DOHH2 (cell line): ENCODE data around the gene KIF16B.

Experiments used
- H3F3A ChIP-seq: fragments of 200-600 bp; sonication (generic), shearing (Covaris generic); 2 replicates; pipeline ENCODE4 v1.6.0; 2016; ENCODE audit warnings: antibody characterized with exemption, mild to moderate bottlenecking; ENCODE audit not compliant: control insufficient read depth, insufficient read depth
- H3K27ac ChIP-seq: fragments of 200-600 bp; sonication (generic); 2 replicates; pipeline ENCODE4 v1.5.1; 2014; ENCODE audit warnings: low read depth, mild to moderate bottlenecking, low read length, moderate library complexity
- H3K27me3 ChIP-seq: fragments of 200-600 bp; sonication (generic); 2 replicates; pipeline ENCODE4 v1.6.1; 2014; ENCODE audit warnings: mild to moderate bottlenecking, low read length, mixed read lengths; ENCODE audit not compliant: control insufficient read depth
- H3K36me3 ChIP-seq: fragments of 200-600 bp; sonication (generic); 2 replicates; pipeline ENCODE4 v1.6.1; 2014; ENCODE audit warnings: mild to moderate bottlenecking, low read length, moderate library complexity, mixed read lengths; ENCODE audit not compliant: control insufficient read depth
- H3K4me1 ChIP-seq: fragments of 200-600 bp; sonication (generic); 2 replicates; pipeline ENCODE4 v1.6.1; 2014; ENCODE audit warnings: mild to moderate bottlenecking, low read length, mixed read lengths; ENCODE audit not compliant: control insufficient read depth
- H3K4me2 ChIP-seq: fragments of 200-600 bp; sonication (generic); 2 replicates; pipeline ENCODE4 v1.6.0; 2014; ENCODE audit warnings: mild to moderate bottlenecking, low read length, moderate library complexity
- H3K4me3 ChIP-seq: fragments of 200-600 bp; sonication (generic); 2 replicates; pipeline ENCODE4 v1.5.1; 2014; ENCODE audit warnings: mild to moderate bottlenecking, low read length, mixed read lengths
- H3K79me2 ChIP-seq: fragments of 200-600 bp; sonication (generic); 2 replicates; pipeline ENCODE4 v1.6.1; 2014; ENCODE audit warnings: mild to moderate bottlenecking, low read length, mixed read lengths; ENCODE audit not compliant: control insufficient read depth
- H3K9me2 ChIP-seq: fragments of 200-600 bp; sonication (generic); replicated peaks from 2 replicates; pipeline ENCODE4 v1.6.1; 2014; ENCODE audit warnings: mild to moderate bottlenecking, low read length, mixed read lengths; ENCODE audit not compliant: control insufficient read depth
- H3K9me3 ChIP-seq: fragments of 200-600 bp; sonication (generic); 2 replicates; pipeline ENCODE4 v1.6.1; 2014; ENCODE audit warnings: antibody characterized with exemption, low read length, mixed read lengths; ENCODE audit not compliant: control insufficient read depth, insufficient read depth
- H4K20me1 ChIP-seq: fragments of 200-600 bp; sonication (generic); 2 replicates; pipeline ENCODE4 v1.6.0; 2014; ENCODE audit warnings: low read depth, mild to moderate bottlenecking, antibody characterized with exemption, low read length, moderate library complexity; ENCODE audit not compliant: control insufficient read depth, insufficient read depth
- EZH2phosphoT487 ChIP-seq: fragments of 200-600 bp; sonication (generic); IDR thresholded peaks from 2 replicates; pipeline ENCODE4 v1.6.1; 2017; ENCODE audit warnings: borderline replicate concordance, mild to moderate bottlenecking, antibody characterized with exemption, low read length, moderate library complexity, mixed read lengths
- TF ChIP-seq, protein P1 (sequence below): fragments of 200-600 bp; sonication (generic); IDR thresholded peaks from one replicate; pipeline ENCODE4 v1.5.1; 2014; ENCODE audit warnings: antibody characterized with exemption, mild to moderate bottlenecking, low read depth, low read length; ENCODE audit not compliant: poor library complexity, severe bottlenecking

The KIF16B gene

GRCh38 chr20:16236589-16237241 lies 336.5 kb downstream of the KIF16B start:
- TF ChIP-seq, protein P1, sequence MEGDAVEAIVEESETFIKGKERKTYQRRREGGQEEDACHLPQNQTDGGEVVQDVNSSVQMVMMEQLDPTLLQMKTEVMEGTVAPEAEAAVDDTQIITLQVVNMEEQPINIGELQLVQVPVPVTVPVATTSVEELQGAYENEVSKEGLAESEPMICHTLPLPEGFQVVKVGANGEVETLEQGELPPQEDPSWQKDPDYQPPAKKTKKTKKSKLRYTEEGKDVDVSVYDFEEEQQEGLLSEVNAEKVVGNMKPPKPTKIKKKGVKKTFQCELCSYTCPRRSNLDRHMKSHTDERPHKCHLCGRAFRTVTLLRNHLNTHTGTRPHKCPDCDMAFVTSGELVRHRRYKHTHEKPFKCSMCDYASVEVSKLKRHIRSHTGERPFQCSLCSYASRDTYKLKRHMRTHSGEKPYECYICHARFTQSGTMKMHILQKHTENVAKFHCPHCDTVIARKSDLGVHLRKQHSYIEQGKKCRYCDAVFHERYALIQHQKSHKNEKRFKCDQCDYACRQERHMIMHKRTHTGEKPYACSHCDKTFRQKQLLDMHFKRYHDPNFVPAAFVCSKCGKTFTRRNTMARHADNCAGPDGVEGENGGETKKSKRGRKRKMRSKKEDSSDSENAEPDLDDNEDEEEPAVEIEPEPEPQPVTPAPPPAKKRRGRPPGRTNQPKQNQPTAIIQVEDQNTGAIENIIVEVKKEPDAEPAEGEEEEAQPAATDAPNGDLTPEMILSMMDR: no peak
- no peak for TF ChIP-seq EZH2phosphoT487
- no peaks in the 10 kb centered on the region for H4K20me1 ChIP-seq
- no peaks in the 10 kb centered on the region for H3F3A ChIP-seq
- H3K27ac ChIP-seq: no peak overlapping the region
- H3K4me1 ChIP-seq: no peaks in the 10 kb centered on the region
- H3K9me3 ChIP-seq: no peaks in the 10 kb centered on the region
- no peak overlapping the region for H3K4me3 ChIP-seq
- no peak overlapping the region for H3K4me2 ChIP-seq
- no peaks in the 10 kb centered on the region for H3K36me3 ChIP-seq
- H3K79me2 ChIP-seq: no peaks in the 10 kb centered on the region
- H3K9me2 ChIP-seq: no peaks in the 10 kb centered on the region
- H3K27me3 ChIP-seq: no peaks in the 10 kb centered on the region

GRCh38 chr20:16230402-16230801 lies 342.8 kb downstream of the KIF16B start:
- H3K4me1 ChIP-seq: no peaks in the 10 kb centered on the region
- H3K4me2 ChIP-seq: no peak overlapping the region
- H3K36me3 ChIP-seq: no peaks in the 10 kb centered on the region
- no peak overlapping the region for H3K27ac ChIP-seq
- H3K27me3 ChIP-seq: no peaks in the 10 kb centered on the region
- H3K9me3 ChIP-seq: no peaks in the 10 kb centered on the region
- H3K4me3 ChIP-seq: no peak overlapping the region
- no peaks in the 10 kb centered on the region for H3K79me2 ChIP-seq
- H4K20me1 ChIP-seq: no peaks in the 10 kb centered on the region
- no peaks in the 10 kb centered on the region for H3F3A ChIP-seq
- H3K9me2 ChIP-seq: no peaks in the 10 kb centered on the region; the same call in 1 of the 2 replicates
- TF ChIP-seq, protein P1: no peak
- no peak for TF ChIP-seq EZH2phosphoT487

DNA sequence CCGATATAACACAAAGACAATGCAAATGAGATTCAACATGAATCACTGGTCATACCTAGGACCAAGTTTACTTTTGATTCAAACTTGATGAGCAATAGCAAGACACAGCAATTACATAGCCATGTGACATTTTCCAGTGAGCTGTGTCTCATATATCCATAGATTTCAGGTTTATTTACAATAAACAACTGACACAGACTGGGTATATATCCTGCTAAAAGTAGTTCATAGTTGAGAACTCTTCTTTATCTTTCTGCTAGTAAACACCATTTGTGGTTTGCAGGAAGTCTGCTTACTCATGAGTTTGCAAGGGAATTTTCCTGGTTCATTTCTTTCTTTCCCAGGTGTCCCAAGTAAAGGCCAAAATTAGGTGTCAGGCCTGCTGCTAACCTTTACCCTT lies 343.4 kb downstream of the KIF16B start:
- Histone ChIP-seq H3K4me2 (no peak overlapping the region), H4K20me1 (no peaks in the 10 kb centered on the region), H3K79me2 (no peaks in the 10 kb centered on the region), H3K27ac (no peak overlapping the region), H3K9me2 (no peaks in the 10 kb centered on the region; the same call in 1 of the 2 replicates), H3K36me3 (no peaks in the 10 kb centered on the region), H3K9me3 (no peaks in the 10 kb centered on the region), H3K27me3 (no peaks in the 10 kb centered on the region), H3F3A (no peaks in the 10 kb centered on the region), H3K4me3 (no peak overlapping the region), H3K4me1 (no peaks in the 10 kb centered on the region)
- TF ChIP-seq, protein P1: no peak
- no peak for TF ChIP-seq EZH2phosphoT487
